Glutamatergic neuron (in vitro differentiated cells): ENCODE measurements around the gene RRN3. TPM values are rescaled to one million over a fixed set of nuclear protein-coding genes. Genes with fewer than 3 reads are reported as not detected.
"Not testable (repeated sequence)": the region's sequence is repeated elsewhere in the genome, so short reads cannot be mapped to it uniquely, and the experiment has no call there.

Experiments used
- DNase-seq: peaks from one replicate; pipeline ENCODE4 v3.0.0; 2022
- H3K27ac Mint-ChIP-seq: one replicate; pipeline ENCODE4 v1.8.0; 2020; ENCODE audit warnings: mild to moderate bottlenecking, mixed read lengths, inconsistent platforms; ENCODE audit not compliant: unreplicated experiment
- H3K27me3 Mint-ChIP-seq: one replicate; pipeline ENCODE4 v1.8.0; 2020; ENCODE audit warnings: mild to moderate bottlenecking, moderate library complexity, mixed read lengths, inconsistent platforms; ENCODE audit not compliant: unreplicated experiment
- H3K36me3 Mint-ChIP-seq: one replicate; pipeline ENCODE4 v1.8.0; 2020; ENCODE audit warnings: mild to moderate bottlenecking, mixed read lengths, inconsistent platforms; ENCODE audit not compliant: unreplicated experiment
- H3K4me1 Mint-ChIP-seq: one replicate; pipeline ENCODE4 v1.8.0; 2020; ENCODE audit warnings: mild to moderate bottlenecking, low read depth, mixed read lengths, inconsistent platforms; ENCODE audit not compliant: unreplicated experiment
- H3K4me3 Mint-ChIP-seq: one replicate; pipeline ENCODE4 v1.8.0; 2020; ENCODE audit warnings: mild to moderate bottlenecking, mixed read lengths, inconsistent platforms; ENCODE audit not compliant: unreplicated experiment
- H3K9me3 Mint-ChIP-seq: one replicate; pipeline ENCODE4 v1.8.0; 2020; ENCODE audit warnings: mild to moderate bottlenecking, moderate library complexity, mixed read lengths, inconsistent platforms; ENCODE audit not compliant: unreplicated experiment
- CTCF ChIP-seq: fragments of 200-600 bp; sonication (generic); IDR thresholded peaks from one replicate; pipeline ENCODE4 v1.5.0; 2021; ENCODE audit not compliant: partially characterized antibody, unreplicated experiment
- long read RNA-seq: library from polyadenylated mRNA; unstranded; transcript quantifications from one replicate; pipeline ENCODE4 v2.0.0, GENCODE V29; 2020; ENCODE audit not compliant: unreplicated experiment
- total RNA-seq: library from RNA; stranded (reverse); fragmentation: NEBNext Ultra II Directional; extraction: Animal tissue kit (Norgen Biotek cat#: 25700); gene quantifications from one replicate; pipeline ENCODE4 v1.2.1, GENCODE V29; 2021; ENCODE audit not compliant: unreplicated experiment

The RRN3 gene
- total RNA-seq, result 50.0 TPM
- long read RNA-seq, transcript RRN3-201 (18 exons, 3,762 nt), result major isoform, 8 of 13 reads
- long read RNA-seq, partial matches to known transcripts, result 0 of 13 reads
- long read RNA-seq, other reads (novel, unspliced or antisense), result 2 of 13 reads

DNA sequence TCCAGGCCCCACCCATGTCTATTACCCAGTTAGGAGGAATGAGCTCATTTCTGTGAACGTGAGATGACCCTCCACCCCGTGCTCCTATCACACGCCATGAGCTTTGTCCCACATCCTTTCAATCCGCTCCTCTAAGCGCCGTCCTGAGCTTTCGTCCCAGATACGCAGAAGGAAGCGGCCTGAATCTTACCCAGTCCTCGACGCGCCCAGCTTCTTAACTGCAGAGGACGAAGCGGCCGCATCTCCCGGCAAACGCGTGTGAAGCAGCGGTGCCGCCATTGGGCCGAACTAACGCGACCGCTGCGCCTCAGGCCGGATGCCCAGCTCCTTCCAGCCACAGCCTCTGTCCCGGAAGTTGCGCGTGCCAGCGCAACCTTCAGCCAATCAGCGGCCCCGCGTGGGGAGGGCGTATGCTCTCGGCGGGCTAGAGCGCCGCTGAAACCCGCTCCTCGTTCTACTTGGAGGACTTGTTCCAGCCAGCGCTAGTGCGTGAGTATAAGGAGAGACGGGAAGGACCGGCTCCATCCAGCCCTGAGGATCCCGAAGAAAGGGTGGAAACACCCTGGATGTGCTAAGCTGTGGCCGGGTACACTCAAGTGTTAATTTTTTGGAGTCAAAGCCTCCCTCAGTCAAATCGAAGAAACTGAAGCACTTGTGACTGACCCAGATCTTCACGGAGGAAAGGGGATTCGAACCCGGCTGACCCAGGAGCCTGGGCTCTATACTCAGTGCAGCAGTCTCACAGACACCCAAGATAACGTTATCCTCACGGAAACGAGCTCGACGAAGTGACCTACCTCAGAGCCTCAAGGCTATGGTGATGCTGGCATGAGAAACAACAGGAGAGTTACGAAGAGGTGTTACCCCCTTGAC lies at the start of gene RRN3:
TSS of gene RRN3 (minus strand) at position 318 of the 873 bp plus-strand sequence. CDS start at position 279, 39 bp downstream.
- H3K4me1 Mint-ChIP-seq, H3K27me3 Mint-ChIP-seq, H3K36me3 Mint-ChIP-seq, H3K9me3 Mint-ChIP-seq: not testable (repeated sequence)
- peak; percentile 92 for DNase-seq
- Mint-ChIP-seq H3K27ac (peak within 1 kb of the TSS; percentile 97), H3K4me3 (peak within 1 kb of the TSS; percentile 95)

DNA sequence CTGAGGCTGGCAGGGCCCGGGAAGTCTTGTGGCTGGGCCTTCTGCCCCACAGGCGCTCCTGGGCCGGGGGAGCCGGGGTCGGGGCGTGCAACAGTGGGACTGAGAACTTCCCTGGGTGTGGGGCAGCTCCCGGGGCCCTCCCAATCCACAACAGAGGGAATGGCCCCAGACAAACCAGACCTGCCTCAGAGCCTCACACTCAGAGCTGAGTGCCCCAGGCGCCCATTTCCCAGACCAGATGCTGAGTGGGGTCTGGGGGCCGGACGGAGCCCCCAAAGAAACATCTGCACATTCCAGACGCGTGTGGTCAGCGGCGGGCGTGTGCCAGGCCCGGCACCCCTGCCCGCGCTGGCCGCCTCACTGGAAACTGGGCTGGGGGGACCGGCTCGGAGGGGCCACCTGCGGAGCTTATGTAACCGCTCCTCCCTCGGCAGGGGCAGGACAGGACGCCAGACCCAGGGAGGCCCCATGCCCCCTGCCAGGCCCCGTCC lies 49.6 kb upstream of the RRN3 start:
- not testable (repeated sequence) for H3K36me3 Mint-ChIP-seq, DNase-seq, H3K27me3 Mint-ChIP-seq, H3K27ac Mint-ChIP-seq, H3K4me3 Mint-ChIP-seq, H3K4me1 Mint-ChIP-seq, H3K9me3 Mint-ChIP-seq

GRCh38 chr16:15142891-15143600 lies 49.0 kb upstream of the RRN3 start:
- not testable (repeated sequence) for H3K36me3 Mint-ChIP-seq, H3K27me3 Mint-ChIP-seq, DNase-seq, H3K4me1 Mint-ChIP-seq, H3K9me3 Mint-ChIP-seq, H3K4me3 Mint-ChIP-seq, H3K27ac Mint-ChIP-seq

DNA sequence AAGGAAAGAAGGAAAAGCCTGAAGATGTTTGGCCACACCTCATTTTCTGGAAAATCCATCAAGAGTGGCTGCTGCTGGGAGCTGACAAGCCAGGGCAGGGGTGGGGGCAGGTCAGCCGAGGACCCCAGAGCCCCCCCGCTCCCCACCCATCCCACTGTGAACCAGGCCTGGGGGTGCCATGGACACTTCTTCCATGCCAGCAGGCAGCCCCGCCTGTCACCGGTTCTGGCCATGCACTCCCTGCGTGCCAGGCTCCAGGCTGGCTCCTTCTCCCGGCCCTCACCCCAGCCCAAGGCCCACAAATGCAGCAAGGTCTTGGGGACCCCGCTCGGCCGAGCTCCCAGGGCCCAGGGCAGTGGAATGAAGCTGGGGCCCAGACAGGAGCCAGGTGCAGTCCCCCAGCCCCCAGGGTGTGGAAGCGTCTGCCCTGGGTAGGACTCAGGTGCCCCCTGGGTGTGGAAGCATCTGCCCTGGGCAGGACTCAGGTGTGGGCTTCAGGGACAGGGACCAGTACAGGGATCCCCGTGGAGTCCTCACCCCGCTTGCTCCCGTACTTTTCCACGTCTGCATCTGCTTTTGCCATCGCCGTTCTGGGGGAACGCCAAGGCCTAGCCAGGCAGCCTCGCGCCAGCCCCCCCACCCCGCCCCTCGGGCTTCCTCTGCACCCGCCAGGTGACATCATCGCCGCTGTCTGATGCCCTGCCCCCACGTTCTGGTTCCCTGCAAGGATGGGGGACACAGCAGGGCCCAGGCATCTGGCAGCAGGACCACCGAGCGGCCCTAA lies 48.2 kb upstream of the RRN3 start:
- not testable (repeated sequence) for DNase-seq, H3K4me3 Mint-ChIP-seq, H3K27ac Mint-ChIP-seq, H3K4me1 Mint-ChIP-seq, H3K36me3 Mint-ChIP-seq, H3K27me3 Mint-ChIP-seq, H3K9me3 Mint-ChIP-seq

DNA sequence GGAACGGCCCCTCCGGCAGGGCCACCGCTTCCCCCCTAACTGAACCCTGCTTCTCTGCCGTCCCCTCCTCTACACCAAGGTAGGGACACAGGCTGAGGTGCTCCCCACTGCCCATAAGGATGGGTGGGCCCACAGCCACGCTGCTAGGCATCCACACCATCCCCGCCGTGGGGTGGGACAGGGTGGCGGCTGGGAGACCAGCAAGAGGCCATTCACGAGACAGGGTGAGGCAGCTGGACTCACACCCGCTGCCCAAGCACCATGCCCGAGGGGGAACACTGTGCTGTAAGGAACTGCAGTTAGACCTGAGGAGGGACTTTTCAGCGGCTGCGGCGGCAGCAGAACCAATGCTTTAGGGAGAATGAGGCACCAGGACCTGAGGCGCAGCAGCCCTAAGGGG lies 47.5 kb upstream of the RRN3 start:
- no peak for TF ChIP-seq CTCF
- Mint-ChIP-seq H3K9me3 (peaks cover 3% of the 10 kb centered on the region), H3K36me3 (no peaks in the 10 kb centered on the region), H3K27me3 (peaks cover 2% of the 10 kb centered on the region), H3K4me3 (no peak overlapping the region), H3K27ac (peak overlapping the region; percentile 59), H3K4me1 (peaks cover 9% of the 10 kb centered on the region)
- DNase-seq, result no peak

- not testable (repeated sequence) for DNase-seq, H3K4me1 Mint-ChIP-seq, H3K4me3 Mint-ChIP-seq, H3K27ac Mint-ChIP-seq, H3K36me3 Mint-ChIP-seq, H3K9me3 Mint-ChIP-seq, H3K27me3 Mint-ChIP-seq
These were observed 46.6 kb upstream of the RRN3 start for GRCh38 chr16:15140444-15141365.

DNA sequence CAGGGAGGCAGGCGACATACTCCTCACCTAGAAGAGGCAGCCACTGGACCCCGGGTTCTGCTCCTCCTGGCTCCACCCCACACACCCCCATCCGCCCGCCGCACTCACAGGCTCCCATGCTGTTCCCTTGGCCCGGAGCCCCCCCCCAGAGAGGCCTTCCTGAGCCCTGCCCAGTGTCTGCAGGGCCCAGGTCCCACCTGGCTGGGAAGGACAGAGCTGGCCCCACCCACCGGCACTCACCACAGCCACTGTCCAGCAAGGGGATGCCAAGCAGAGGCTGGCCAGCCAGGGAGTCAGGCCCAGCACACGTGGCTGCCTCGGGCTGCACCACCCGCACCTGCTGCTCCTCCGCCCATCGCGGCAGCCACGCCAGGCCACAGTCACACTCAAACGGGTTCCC lies 43.4 kb upstream of the RRN3 start:
- not testable (repeated sequence) for H3K9me3 Mint-ChIP-seq, H3K36me3 Mint-ChIP-seq, H3K4me1 Mint-ChIP-seq, H3K27ac Mint-ChIP-seq, DNase-seq, H3K27me3 Mint-ChIP-seq, H3K4me3 Mint-ChIP-seq

GRCh38 chr16:15135483-15136360 lies 41.6 kb upstream of the RRN3 start:
- not testable (repeated sequence) for H3K36me3 Mint-ChIP-seq, H3K4me3 Mint-ChIP-seq, H3K27ac Mint-ChIP-seq, H3K4me1 Mint-ChIP-seq, H3K9me3 Mint-ChIP-seq, DNase-seq, H3K27me3 Mint-ChIP-seq

DNA sequence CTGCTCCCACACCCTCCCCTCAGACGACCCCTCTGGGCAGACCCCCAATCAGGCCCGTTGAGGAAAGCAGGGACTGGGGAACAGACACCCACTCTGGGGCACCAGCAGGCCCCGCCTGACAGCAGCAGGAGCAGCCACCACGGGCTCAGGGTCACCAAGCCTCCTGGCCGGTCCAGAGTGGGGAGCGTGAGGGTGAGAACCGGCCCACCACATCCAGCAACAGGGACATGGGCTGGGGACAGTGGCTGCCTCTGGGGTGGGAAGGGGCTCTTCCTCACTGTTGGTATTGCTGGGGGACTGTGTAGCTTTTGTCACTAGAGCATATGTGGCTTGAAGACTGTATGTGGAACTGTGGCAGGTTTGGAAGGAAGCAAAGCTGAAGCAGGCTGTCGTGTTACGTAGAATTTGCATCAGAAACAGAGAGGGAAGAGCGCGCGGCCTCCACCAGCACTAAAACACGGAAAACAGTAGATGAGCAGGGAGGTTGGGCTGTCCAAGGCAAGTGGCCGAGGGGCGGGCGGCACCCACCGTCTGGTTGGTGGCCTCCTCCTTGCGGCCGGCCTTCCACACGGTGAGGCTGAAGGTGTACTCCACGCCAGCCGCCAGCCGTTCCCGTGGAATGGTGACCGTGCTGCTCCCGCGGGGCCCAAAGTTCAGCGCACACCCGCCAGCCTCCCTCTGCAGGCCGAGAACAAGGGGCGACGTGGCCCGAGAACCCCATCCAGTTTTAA lies 40.8 kb upstream of the RRN3 start:
- not testable (repeated sequence) for H3K9me3 Mint-ChIP-seq, H3K4me3 Mint-ChIP-seq, H3K27ac Mint-ChIP-seq, H3K4me1 Mint-ChIP-seq, H3K27me3 Mint-ChIP-seq, DNase-seq, H3K36me3 Mint-ChIP-seq
